ENCODE data around the gene KCND3. TPM values are rescaled to one million over a fixed set of nuclear protein-coding genes. Genes with fewer than 3 reads are reported as not detected.
A peak's percentile ranks its signal among the peaks of the same experiment; 100 is the strongest.

Gene KCND3
- total RNA-seq, 1 experiment from 2014 or later = 0.15 TPM

GRCh38 chr1:111920221-111921024 lies 69.0 kb downstream of the KCND3 start:
- peak overlapping the region in 1 of 3 experiments; percentile 16; a peak in 3 of 7 replicates for H3K27ac Mint-ChIP-seq

More at GRCh38 chr1:111920221-111921024, 69.0 kb downstream of the KCND3 start:
- H2AFZ ChIP-seq (ENCODE audit: low read length) = no peak overlapping the region
- H3K9ac ChIP-seq (ENCODE audit: extremely low read depth, insufficient read length, low read length) = no peak overlapping the region
- no peaks in the 10 kb centered on the region for H3K79me1 ChIP-seq (ENCODE audit: insufficient read depth, low read depth, low read length, poor library complexity, severe bottlenecking)
- no peak overlapping the region for H2BK5ac ChIP-seq (ENCODE audit: insufficient read length, low read length)
- H3K27me3 ChIP-seq (ENCODE audit: insufficient read depth, low read length) = no peaks in the 10 kb centered on the region
- H3K79me2 ChIP-seq (ENCODE audit: insufficient read depth, low read length) = no peaks in the 10 kb centered on the region
- no peak overlapping the region for H3K56ac ChIP-seq (ENCODE audit: insufficient read length, low read depth, low read length)
- H3K9me3 ChIP-seq (ENCODE audit: control insufficient read depth, low read depth, low read length) = no peaks in the 10 kb centered on the region
- H3K14ac ChIP-seq (ENCODE audit: insufficient read depth, low read length) = no peak overlapping the region; the same call in 1 of the 2 replicates
- no peaks in the 10 kb centered on the region for H3K4me1 ChIP-seq (ENCODE audit: insufficient read depth, low read length)
- H2BK120ac ChIP-seq (ENCODE audit: low read depth, low read length, poor library complexity, severe bottlenecking) = no peak overlapping the region
- H3K4me2 ChIP-seq (ENCODE audit: insufficient read depth, insufficient read length, low read length) = no peak overlapping the region
- no peak overlapping the region for H3T11ph ChIP-seq (ENCODE audit: low read length)
- H3K36me3 Mint-ChIP-seq (ENCODE audit: insufficient read depth in 1 of 3, low read depth in 3 of 3) = no peaks in the 10 kb centered on the region; a peak in 1 of 7 replicates
- no peak overlapping the region for H3K4me3 Mint-ChIP-seq
- H2BK15ac ChIP-seq (ENCODE audit: low read depth, low read length) = no peak overlapping the region
- DNase-seq = no peak
- no peak overlapping the region for H3K18ac ChIP-seq (ENCODE audit: insufficient read length, low read depth, low read length)
- H2BK20ac ChIP-seq (ENCODE audit: low read depth, low read length, poor library complexity, severe bottlenecking) = no peak overlapping the region
- H4K20me1 ChIP-seq (ENCODE audit: control insufficient read depth, insufficient read depth, insufficient read length) = no peaks in the 10 kb centered on the region
- H3K4ac ChIP-seq (ENCODE audit: low read depth, low read length) = no peak overlapping the region
- no peak overlapping the region for H4K5ac ChIP-seq (ENCODE audit: insufficient read length, low read depth, low read length)
- peaks cover 0 to 5% of the 10 kb centered on the region in 2 experiments; a peak in 3 of 4 replicates for H3K4me1 Mint-ChIP-seq
- WGBS (ENCODE audit: extremely low coverage, insufficient read length, low lambda C conversion rate) = no CpG with 5 or more reads among the region's 11 CpGs
- no peak overlapping the region for H2BK12ac ChIP-seq (ENCODE audit: insufficient read length, low read depth, low read length)
- no peak overlapping the region for H4K8ac ChIP-seq (replicated peaks; ENCODE audit: insufficient read length, low read depth, low read length)
- TF ChIP-seq, protein P1, sequence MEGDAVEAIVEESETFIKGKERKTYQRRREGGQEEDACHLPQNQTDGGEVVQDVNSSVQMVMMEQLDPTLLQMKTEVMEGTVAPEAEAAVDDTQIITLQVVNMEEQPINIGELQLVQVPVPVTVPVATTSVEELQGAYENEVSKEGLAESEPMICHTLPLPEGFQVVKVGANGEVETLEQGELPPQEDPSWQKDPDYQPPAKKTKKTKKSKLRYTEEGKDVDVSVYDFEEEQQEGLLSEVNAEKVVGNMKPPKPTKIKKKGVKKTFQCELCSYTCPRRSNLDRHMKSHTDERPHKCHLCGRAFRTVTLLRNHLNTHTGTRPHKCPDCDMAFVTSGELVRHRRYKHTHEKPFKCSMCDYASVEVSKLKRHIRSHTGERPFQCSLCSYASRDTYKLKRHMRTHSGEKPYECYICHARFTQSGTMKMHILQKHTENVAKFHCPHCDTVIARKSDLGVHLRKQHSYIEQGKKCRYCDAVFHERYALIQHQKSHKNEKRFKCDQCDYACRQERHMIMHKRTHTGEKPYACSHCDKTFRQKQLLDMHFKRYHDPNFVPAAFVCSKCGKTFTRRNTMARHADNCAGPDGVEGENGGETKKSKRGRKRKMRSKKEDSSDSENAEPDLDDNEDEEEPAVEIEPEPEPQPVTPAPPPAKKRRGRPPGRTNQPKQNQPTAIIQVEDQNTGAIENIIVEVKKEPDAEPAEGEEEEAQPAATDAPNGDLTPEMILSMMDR (conservative IDR thresholded peaks at IDR 0.05) = no peak
- H4K91ac ChIP-seq (ENCODE audit: insufficient read length, low read depth, low read length) = no peak overlapping the region
- H3K27ac ChIP-seq (ENCODE audit: insufficient read length, low read depth, low read length) = no peak overlapping the region
- H3K27me3 Mint-ChIP-seq (ENCODE audit: low read depth) = peaks cover 1% of the 10 kb centered on the region; the same call in 1 of the 2 replicates
- no peaks in the 10 kb centered on the region for H3K23me2 ChIP-seq (ENCODE audit: insufficient read length, low read depth, low read length, poor library complexity, severe bottlenecking)
- H3K23ac ChIP-seq (ENCODE audit: insufficient read length, low read depth, low read length) = no peak overlapping the region
- H3K9me3 Mint-ChIP-seq = no peaks in the 10 kb centered on the region
- H2AK5ac ChIP-seq (ENCODE audit: insufficient read length, low read length) = no peak overlapping the region

Data from H9 (cell line).